RWPE2 (cell line): Measurements from ENCODE around the gene RAB17.

Experiments used
- ATAC-seq: fragments of 200-7000 bp; cut with Tn5 transposase; 3 replicates; pipeline ENCODE4 v1.9.1; 2021; ENCODE audit warnings: low read depth
- DNase-seq: peaks from one replicate; pipeline ENCODE4 v3.0.0-alpha.2; 2020; ENCODE audit warnings: low spot score
- H3K27ac ChIP-seq: fragments of 450-650 bp; 2 replicates; pipeline ENCODE4 v1.5.1; 2017; ENCODE audit warnings: mild to moderate bottlenecking; ENCODE audit not compliant: poor library complexity, severe bottlenecking
- H3K27me3 ChIP-seq: fragments of 250-450 bp; sonication (Bioruptor Pico); 2 replicates; pipeline ENCODE4 v1.5.1; 2021; ENCODE audit warnings: mild to moderate bottlenecking, moderate library complexity; ENCODE audit not compliant: insufficient read depth, poor library complexity, severe bottlenecking
- H3K36me3 ChIP-seq: fragments of 250-450 bp; sonication (Bioruptor Pico); 2 replicates; pipeline ENCODE4 v1.5.1; 2020; ENCODE audit warnings: low read depth, mild to moderate bottlenecking, moderate library complexity
- H3K4me1 ChIP-seq: fragments of 250-450 bp; sonication (Bioruptor Pico); 2 replicates; pipeline ENCODE4 v1.5.1; 2021; ENCODE audit warnings: mild to moderate bottlenecking, moderate library complexity; ENCODE audit not compliant: insufficient read depth, poor library complexity, severe bottlenecking
- H3K4me3 ChIP-seq: fragments of 250-450 bp; sonication (Bioruptor Pico); 2 replicates; pipeline ENCODE4 v1.5.1; 2021; ENCODE audit warnings: mild to moderate bottlenecking, moderate library complexity; ENCODE audit not compliant: severe bottlenecking
- H3K9me3 ChIP-seq: fragments of 250-450 bp; sonication (Bioruptor Pico); 2 replicates; pipeline ENCODE4 v1.5.1; 2021; ENCODE audit warnings: mild to moderate bottlenecking, moderate library complexity; ENCODE audit not compliant: severe bottlenecking
- TF ChIP-seq, protein P1 (sequence below): fragments of 450-650 bp; IDR thresholded peaks from one replicate; pipeline ENCODE4 v1.5.1; 2017; ENCODE audit warnings: mild to moderate bottlenecking, moderate library complexity; ENCODE audit not compliant: poor library complexity, severe bottlenecking

Gene RAB17

DNA sequence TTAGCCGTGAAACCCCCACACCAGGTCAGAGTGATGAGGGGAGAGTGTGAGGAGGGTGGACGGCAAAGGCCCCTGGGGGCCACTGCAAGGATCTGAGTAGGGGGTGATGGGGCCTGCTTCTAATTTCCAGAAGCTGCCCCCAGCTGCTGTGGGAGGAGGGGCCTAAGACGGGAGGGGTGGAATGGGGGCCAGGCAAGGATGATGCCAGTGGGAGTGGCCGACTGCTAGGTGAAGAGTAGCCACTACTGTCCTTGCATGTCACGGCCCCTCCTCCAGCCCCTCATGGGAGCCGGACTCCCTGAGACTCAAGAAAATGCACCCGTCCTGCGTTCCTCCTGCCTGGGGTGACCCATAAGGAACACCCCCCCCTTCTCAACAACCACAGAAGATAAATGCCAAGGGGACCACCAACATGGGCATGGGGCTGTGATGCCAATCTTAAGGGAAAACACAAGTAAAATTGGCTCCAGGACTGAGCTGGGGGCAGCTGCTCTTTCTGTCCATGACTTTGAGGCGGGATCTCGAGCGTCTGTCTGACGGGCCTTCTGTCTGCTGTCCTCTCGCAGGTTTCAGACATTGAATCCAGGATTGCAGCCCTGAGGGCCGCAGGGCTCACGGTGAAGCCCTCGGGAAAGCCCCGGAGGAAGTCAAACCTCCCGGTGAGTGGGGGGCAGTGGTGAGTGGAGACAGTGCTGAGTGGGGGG is 48.4 kb downstream of the RAB17 start:
- Histone ChIP-seq H3K9me3 (no peaks in the 10 kb centered on the region), H3K27me3 (no peaks in the 10 kb centered on the region), H3K27ac (no peak overlapping the region), H3K36me3 (peaks cover 4% of the 10 kb centered on the region; the same call in 1 of the 2 replicates), H3K4me1 (peaks cover 3% of the 10 kb centered on the region), H3K4me3 (no peak overlapping the region)
- ATAC-seq (no peak), DNase-seq (peak; percentile 39)
- TF ChIP-seq, protein P1, sequence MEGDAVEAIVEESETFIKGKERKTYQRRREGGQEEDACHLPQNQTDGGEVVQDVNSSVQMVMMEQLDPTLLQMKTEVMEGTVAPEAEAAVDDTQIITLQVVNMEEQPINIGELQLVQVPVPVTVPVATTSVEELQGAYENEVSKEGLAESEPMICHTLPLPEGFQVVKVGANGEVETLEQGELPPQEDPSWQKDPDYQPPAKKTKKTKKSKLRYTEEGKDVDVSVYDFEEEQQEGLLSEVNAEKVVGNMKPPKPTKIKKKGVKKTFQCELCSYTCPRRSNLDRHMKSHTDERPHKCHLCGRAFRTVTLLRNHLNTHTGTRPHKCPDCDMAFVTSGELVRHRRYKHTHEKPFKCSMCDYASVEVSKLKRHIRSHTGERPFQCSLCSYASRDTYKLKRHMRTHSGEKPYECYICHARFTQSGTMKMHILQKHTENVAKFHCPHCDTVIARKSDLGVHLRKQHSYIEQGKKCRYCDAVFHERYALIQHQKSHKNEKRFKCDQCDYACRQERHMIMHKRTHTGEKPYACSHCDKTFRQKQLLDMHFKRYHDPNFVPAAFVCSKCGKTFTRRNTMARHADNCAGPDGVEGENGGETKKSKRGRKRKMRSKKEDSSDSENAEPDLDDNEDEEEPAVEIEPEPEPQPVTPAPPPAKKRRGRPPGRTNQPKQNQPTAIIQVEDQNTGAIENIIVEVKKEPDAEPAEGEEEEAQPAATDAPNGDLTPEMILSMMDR = no peak

DNA sequence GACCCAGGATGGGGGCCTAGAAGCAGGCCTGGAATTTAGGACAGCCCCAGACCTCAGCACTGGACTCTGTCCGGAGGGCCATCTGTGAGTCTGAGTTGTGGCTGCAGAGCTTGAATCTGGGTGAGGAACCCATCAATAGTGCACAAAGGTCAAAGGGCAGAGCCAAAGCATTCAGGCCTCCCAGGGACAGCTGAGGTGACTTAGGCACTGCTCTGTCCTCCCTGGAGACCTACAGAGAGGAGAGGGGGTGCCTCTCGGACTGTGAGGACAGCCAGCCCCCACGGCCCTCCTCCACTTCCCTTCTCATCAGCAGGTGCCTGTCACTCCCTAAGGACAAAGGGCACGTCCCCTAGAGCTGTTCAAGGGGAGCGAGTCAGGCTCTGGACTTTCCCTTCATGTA is 49.3 kb downstream of the RAB17 start:
- peaks cover 3% of the 10 kb centered on the region for H3K4me1 ChIP-seq
- TF ChIP-seq, protein P1 = no peak
- no peaks in the 10 kb centered on the region for H3K27me3 ChIP-seq
- peak; percentile 8; the same call in 1 of the 3 replicates for ATAC-seq
- no peak overlapping the region for H3K4me3 ChIP-seq
- H3K9me3 ChIP-seq = no peaks in the 10 kb centered on the region
- H3K27ac ChIP-seq = no peak overlapping the region
- peaks cover 4% of the 10 kb centered on the region; the same call in 1 of the 2 replicates for H3K36me3 ChIP-seq
- DNase-seq = no peak

DNA sequence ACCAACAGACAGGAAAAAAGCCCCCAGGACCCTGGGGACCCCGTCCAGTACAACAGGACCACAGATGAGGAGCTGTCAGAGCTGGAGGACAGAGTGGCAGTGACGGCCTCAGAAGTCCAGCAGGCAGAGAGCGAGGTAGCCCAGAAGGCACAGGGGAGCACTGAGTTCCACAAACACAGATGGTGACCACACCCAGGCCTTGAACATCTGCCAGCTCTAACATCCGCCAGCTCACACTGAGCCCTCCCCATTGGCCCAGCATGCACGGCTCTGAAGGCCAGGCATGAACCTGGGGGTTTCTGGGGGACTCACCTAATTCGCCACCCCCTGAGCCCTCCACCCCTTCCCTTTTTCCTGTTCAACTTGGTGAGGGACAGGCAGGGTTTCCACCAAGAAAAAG is 49.7 kb downstream of the RAB17 start:
- TF ChIP-seq, protein P1 = no peak
- DNase-seq = no peak
- Histone ChIP-seq H3K27me3 (no peaks in the 10 kb centered on the region), H3K9me3 (no peaks in the 10 kb centered on the region), H3K36me3 (peaks cover 4% of the 10 kb centered on the region; the same call in 1 of the 2 replicates), H3K4me1 (peaks cover 3% of the 10 kb centered on the region), H3K27ac (no peak overlapping the region), H3K4me3 (no peak overlapping the region)
- ATAC-seq = peak; percentile 76

DNA sequence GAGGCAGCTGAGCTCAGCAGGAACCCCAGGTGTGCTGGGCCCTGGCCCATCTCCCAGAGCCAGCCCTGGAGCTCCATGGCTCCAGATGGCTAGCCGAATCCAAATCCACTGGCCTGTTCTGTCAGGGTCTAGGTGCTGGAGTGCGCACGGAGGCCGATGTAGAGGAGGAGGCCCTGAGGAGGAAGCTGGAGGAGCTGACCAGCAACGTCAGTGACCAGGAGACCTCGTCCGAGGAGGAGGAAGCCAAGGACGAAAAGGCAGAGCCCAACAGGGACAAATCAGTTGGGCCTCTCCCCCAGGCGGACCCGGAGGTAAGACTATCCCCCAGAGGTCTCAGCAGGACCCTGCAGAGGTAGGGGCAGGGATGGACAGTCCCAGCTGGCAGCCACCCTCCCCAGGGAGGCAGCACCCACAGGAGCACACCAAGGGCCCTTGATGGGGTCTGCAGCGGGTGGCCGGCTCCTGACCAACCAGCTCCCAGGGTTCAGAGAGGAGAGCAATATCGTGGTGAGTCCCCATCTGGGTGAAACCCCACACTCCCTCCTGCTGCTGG is 50.2 kb downstream of the RAB17 start:
- H3K9me3 ChIP-seq = no peaks in the 10 kb centered on the region
- 0 out of 3 replicates have a peak, but pooled peaks have one; percentile 8 for ATAC-seq

More for the DNA sequence above, 50.2 kb downstream of the RAB17 start:
- Histone ChIP-seq H3K4me3 (no peak overlapping the region), H3K27ac (no peak overlapping the region), H3K4me1 (peaks cover 3% of the 10 kb centered on the region), H3K27me3 (no peaks in the 10 kb centered on the region), H3K36me3 (peaks cover under 1% of the 10 kb centered on the region; the same call in 1 of the 2 replicates)
- TF ChIP-seq, protein P1 = no peak
- no peak for DNase-seq
